Ascending aorta (tissue), 2 donors: Measurements from ENCODE around the gene LRRC71. TPM values are rescaled to one million over a fixed set of nuclear protein-coding genes. Genes with fewer than 3 reads are reported as not detected.

ENCODE experiments used
- DNase-seq, 2 donors: peaks; one replicate each; pipeline ENCODE4 v3.0.0-alpha.2; 2019; ENCODE audit warnings: low spot score in 2 of 2
- H3K27ac ChIP-seq, 2 donors: fragments of 200-600 bp; sonication (generic); one replicate each; pipeline ENCODE4 v1.5.1; 2016 to 2017; ENCODE audit warnings: mild to moderate bottlenecking in 1 of 2
- H3K27me3 ChIP-seq: fragments of 200-600 bp; sonication (generic); one replicate; pipeline ENCODE4 v1.5.1; 2017
- H3K36me3 ChIP-seq, 2 donors: fragments of 200-600 bp; sonication (generic); one replicate each; pipeline ENCODE4 v1.5.1; 2016
- H3K4me1 ChIP-seq, 2 donors: fragments of 200-600 bp; sonication (generic); one replicate each; pipeline ENCODE4 v1.5.1; 2016 to 2017; ENCODE audit warnings: mild to moderate bottlenecking in 1 of 2
- H3K4me3 ChIP-seq, 2 donors: fragments of 200-600 bp; sonication (generic); one replicate each; pipeline ENCODE4 v1.5.1; 2016 to 2017; ENCODE audit warnings: mild to moderate bottlenecking in 1 of 2
- H3K9me3 ChIP-seq, 2 donors: fragments of 200-600 bp; sonication (generic); one replicate each; pipeline ENCODE4 v1.5.1; 2016
- intact Hi-C: fragments of 100-400 bp; cut with DNase I; formaldehyde crosslinking; loops from one replicate; pipeline ENCODE4 v1.15.1; 2023
- total RNA-seq: library from RNA; depleted of rRNA; stranded (reverse); fragments of >200 nt; gene quantifications from one replicate; pipeline ENCODE4 v1.1.0, GENCODE V29; 2016
- TF ChIP-seq, protein P1 (sequence below), 3 experiments: fragments of 200-600 bp in 2 of 3; fragments of 450-650 bp in 1 of 3; sonication (generic) in 2 of 3; IDR thresholded peaks; one replicate each; pipeline ENCODE4 v1.5.1; 2016 to 2019; ENCODE audit warnings: antibody characterized with exemption in 3 of 3, mild to moderate bottlenecking in 1 of 3, moderate library complexity in 1 of 3

The LRRC71 gene
- total RNA-seq, 1 donor from 2014 or later: not detected

DNA sequence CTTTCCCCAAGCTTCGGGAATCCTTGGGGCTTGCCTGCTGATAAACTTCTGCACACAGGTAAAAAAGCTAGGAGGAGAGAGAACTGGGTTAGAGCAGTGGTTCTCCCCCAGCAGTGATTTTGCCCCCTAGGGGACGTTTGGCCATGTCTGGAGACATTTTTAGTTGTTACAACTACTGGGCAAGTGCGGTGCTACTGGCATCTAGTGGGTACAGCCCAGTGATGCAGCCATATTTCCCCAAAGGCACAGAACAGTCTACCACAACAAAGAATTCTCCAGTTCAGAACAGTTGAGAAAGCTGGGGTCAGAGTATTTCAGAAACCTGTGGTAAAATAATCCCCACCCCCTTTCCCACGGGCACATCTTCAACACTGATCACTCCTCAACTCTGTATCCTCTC is 41.3 kb downstream of the LRRC71 start:
- Histone ChIP-seq H3K36me3 (peaks cover 64 to 80% of the 10 kb centered on the region in 2 donors), H3K27me3 (no peaks in the 10 kb centered on the region)
- intact Hi-C loops: loop anchor here (10.0 kb wide), 1 partner anchor 113 kb away; no protein-coding TSS in a partner anchor

DNA sequence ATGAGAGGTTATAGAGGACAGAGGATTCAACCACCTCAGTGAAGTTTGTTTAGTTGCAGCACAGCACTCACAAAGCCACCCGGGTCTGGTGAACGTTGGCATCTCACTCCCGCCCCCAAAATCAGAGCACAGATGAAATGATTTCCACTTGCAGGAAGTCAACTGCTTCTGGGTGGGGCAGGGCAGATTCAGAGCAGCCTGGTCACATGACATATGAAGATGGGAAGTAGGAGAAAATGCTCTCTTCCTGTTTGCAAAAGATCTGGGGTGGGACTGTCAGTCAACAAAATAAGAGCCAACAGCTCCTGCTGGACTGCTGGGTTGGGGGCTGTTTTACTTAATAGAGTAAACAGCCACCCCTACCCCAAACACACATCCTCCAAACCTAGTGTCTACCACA is 43.2 kb downstream of the LRRC71 start:
- Histone ChIP-seq H3K4me3 (no peak overlapping the region), H3K27me3 (no peaks in the 10 kb centered on the region), H3K36me3 (peaks cover 56 to 75% of the 10 kb centered on the region in 2 donors), H3K4me1 (no peaks in the 10 kb centered on the region), H3K9me3 (no peaks in the 10 kb centered on the region), H3K27ac (no peak overlapping the region)
- intact Hi-C loops: loop anchor here (10.0 kb wide), 1 partner anchor 111 kb away; no protein-coding TSS in a partner anchor
- no peak for DNase-seq
- TF ChIP-seq, protein P1, sequence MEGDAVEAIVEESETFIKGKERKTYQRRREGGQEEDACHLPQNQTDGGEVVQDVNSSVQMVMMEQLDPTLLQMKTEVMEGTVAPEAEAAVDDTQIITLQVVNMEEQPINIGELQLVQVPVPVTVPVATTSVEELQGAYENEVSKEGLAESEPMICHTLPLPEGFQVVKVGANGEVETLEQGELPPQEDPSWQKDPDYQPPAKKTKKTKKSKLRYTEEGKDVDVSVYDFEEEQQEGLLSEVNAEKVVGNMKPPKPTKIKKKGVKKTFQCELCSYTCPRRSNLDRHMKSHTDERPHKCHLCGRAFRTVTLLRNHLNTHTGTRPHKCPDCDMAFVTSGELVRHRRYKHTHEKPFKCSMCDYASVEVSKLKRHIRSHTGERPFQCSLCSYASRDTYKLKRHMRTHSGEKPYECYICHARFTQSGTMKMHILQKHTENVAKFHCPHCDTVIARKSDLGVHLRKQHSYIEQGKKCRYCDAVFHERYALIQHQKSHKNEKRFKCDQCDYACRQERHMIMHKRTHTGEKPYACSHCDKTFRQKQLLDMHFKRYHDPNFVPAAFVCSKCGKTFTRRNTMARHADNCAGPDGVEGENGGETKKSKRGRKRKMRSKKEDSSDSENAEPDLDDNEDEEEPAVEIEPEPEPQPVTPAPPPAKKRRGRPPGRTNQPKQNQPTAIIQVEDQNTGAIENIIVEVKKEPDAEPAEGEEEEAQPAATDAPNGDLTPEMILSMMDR (IDR thresholded peaks at IDR 0.05): no peak

More for the DNA sequence above, 41.3 kb downstream of the LRRC71 start:
- Histone ChIP-seq H3K4me1 (no peaks in the 10 kb centered on the region), H3K9me3 (no peaks in the 10 kb centered on the region), H3K27ac (no peak overlapping the region), H3K4me3 (no peak overlapping the region)
- DNase-seq: no peak
- TF ChIP-seq, protein P1 (IDR thresholded peaks at IDR 0.05): no peak

DNA sequence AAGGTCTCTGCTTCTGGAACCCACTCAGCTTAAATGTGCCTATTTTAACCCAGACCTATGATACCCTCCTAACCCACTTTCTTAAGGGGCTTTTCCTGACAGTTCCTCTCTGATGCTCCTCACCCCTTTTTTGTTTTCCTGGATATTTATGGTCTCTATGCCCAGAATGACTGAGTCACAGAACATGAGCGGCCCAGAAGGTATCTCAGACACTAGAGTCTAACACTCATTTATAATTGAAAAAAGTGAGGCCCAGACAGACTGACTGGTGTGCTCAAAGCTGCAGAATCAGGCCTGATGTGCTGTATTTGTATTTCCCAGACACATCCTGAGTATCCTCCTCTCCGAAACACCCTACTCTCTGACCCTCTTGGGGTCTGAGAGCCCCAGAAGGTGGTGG is 44.0 kb downstream of the LRRC71 start:
- no peaks in the 10 kb centered on the region for H3K27me3 ChIP-seq
- H3K4me3 ChIP-seq: no peak overlapping the region
- no peaks in the 10 kb centered on the region for H3K9me3 ChIP-seq
- DNase-seq: no peak
- H3K4me1 ChIP-seq: no peaks in the 10 kb centered on the region
- H3K27ac ChIP-seq: no peak overlapping the region
- intact Hi-C loops: loop anchor here (10.0 kb wide), 1 partner anchor 110 kb away; no protein-coding TSS in a partner anchor
- TF ChIP-seq, protein P1 (IDR thresholded peaks at IDR 0.05): no peak
- peaks cover 54 to 75% of the 10 kb centered on the region in 2 donors for H3K36me3 ChIP-seq

DNA sequence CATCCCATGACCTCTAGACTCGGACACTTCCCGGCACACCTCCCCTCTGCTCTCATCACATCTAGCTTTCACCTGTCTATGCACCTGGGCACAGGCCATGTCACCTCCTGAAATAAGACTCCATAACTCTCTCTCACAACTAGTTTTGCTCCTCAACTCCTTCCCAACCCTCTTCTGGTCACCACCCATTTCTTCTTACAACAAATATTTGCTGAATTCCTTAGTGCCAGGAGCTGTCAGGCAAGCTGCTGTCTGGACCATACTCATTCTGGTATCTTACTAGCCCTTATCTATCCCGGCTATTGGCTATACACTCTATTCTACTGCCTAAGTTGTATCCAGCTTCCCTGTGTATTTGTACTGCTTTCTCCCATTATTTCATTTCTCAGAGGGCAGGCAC is 49.1 kb downstream of the LRRC71 start:
- Histone ChIP-seq H3K36me3 (peaks cover 44 to 62% of the 10 kb centered on the region in 2 donors), H3K9me3 (no peaks in the 10 kb centered on the region), H3K27ac (no peak overlapping the region), H3K4me3 (no peak overlapping the region), H3K4me1 (no peaks in the 10 kb centered on the region), H3K27me3 (no peaks in the 10 kb centered on the region)
- DNase-seq: no peak
- TF ChIP-seq, protein P1 (IDR thresholded peaks at IDR 0.05): no peak
- intact Hi-C loops: loop anchor here (10.0 kb wide), 1 partner anchor 105 kb away; no protein-coding TSS in a partner anchor

DNA sequence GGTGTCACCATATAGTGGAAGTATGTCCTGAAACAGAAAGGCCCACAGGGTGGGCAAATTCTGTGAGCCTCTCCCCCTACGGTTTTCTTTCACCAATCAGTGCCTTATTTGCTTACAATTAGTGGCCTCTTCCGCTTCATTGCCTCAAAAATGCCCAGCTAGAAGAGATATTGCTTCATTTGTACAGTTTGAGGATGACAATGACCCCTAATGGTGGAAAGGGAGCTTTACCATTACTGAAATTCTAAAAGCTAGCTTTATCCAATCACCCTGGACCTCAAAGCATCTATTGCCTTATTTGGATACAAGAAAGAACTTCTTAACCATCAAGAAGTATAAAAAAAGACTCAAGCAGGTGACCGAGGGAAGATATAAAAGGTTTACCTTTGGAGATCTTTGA is 49.6 kb downstream of the LRRC71 start:
- Histone ChIP-seq H3K27ac (no peak overlapping the region), H3K4me3 (no peak overlapping the region), H3K36me3 (peaks cover 45 to 67% of the 10 kb centered on the region in 2 donors), H3K4me1 (no peaks in the 10 kb centered on the region), H3K27me3 (no peaks in the 10 kb centered on the region), H3K9me3 (no peaks in the 10 kb centered on the region)
- TF ChIP-seq, protein P1 (IDR thresholded peaks at IDR 0.05): no peak
- no peak for DNase-seq
- intact Hi-C loops: no loop called here

DNA sequence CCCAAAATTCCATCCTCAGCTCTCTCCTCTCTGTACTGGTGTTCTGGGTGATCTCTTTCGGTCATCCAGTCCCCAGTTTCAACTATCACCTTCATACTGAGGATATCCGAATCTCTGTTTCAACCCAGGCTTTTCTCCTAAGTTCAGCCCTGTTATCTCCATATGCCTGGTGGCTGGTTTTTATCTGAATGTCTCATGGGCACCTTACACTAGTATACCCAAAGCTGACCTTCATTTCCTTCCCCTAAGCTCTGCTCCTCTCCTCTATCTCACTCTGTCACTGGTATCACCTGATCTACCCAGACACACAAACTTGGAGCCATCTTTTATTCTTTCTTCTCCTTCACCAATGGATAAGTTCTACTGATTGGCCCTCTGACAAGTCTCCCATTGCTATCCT is 53.0 kb downstream of the LRRC71 start:
- no peak for DNase-seq
- H3K36me3 ChIP-seq: peaks cover 62 to 78% of the 10 kb centered on the region in 2 donors
- H3K27ac ChIP-seq: no peak overlapping the region
- no peaks in the 10 kb centered on the region for H3K27me3 ChIP-seq
- H3K4me3 ChIP-seq: no peak overlapping the region
- H3K9me3 ChIP-seq: no peaks in the 10 kb centered on the region
- TF ChIP-seq, protein P1 (IDR thresholded peaks at IDR 0.05): no peak
- intact Hi-C loops: no loop called here
- H3K4me1 ChIP-seq: no peaks in the 10 kb centered on the region
